Ovary (tissue), 3 donors: ENCODE measurements around the gene APCDD1.

ENCODE experiments used
- EP300 ChIP-seq: sonication (generic); formaldehyde crosslinking; IDR thresholded peaks from one replicate; pipeline ENCODE4 v1.6.1; 2017; ENCODE audit warnings: antibody characterized with exemption
- POLR2A ChIP-seq: fragments of 450-650 bp; IDR thresholded peaks from one replicate; pipeline ENCODE4 v1.6.1; 2017; ENCODE audit warnings: antibody characterized with exemption, mild to moderate bottlenecking, moderate library complexity
- TF ChIP-seq, protein P1 (sequence below), 3 donors: fragments of 450-650 bp in 2 of 3; fragments of 200-600 bp in 1 of 3; IDR thresholded peaks; one replicate each; pipeline versions ENCODE4 v1.5.1 to v1.8.0; 2016 to 2022; ENCODE audit warnings: antibody characterized with exemption in 3 of 3, mild to moderate bottlenecking in 1 of 3
- donor health status: DM: no; HTN: no; CAD: no.

DNA sequence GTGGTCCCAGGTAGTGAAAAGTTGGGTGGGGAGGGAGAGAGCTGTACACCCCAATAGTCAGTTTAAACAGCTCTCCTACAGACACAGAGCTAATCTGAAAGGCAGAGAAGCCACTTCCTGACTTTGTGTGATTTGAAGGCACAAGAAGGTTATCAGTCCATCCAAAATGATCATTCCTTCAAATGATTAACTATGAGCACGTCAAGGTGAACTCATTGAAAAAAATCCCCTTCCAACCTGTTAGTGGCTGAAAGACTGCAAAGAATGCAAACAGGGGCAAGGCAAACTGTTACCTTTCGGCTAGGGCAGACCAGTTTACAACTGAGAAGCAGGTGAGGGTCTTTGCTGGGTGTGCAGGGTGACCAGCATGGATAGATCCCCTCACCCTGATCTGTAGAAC lies 22.8 kb upstream of the APCDD1 start:
- TF ChIP-seq, protein P1, sequence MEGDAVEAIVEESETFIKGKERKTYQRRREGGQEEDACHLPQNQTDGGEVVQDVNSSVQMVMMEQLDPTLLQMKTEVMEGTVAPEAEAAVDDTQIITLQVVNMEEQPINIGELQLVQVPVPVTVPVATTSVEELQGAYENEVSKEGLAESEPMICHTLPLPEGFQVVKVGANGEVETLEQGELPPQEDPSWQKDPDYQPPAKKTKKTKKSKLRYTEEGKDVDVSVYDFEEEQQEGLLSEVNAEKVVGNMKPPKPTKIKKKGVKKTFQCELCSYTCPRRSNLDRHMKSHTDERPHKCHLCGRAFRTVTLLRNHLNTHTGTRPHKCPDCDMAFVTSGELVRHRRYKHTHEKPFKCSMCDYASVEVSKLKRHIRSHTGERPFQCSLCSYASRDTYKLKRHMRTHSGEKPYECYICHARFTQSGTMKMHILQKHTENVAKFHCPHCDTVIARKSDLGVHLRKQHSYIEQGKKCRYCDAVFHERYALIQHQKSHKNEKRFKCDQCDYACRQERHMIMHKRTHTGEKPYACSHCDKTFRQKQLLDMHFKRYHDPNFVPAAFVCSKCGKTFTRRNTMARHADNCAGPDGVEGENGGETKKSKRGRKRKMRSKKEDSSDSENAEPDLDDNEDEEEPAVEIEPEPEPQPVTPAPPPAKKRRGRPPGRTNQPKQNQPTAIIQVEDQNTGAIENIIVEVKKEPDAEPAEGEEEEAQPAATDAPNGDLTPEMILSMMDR (IDR thresholded peaks at IDR 0.05) = no peak
- TF ChIP-seq EP300 = no peak
- TF ChIP-seq POLR2A = no peak
